ENCODE data around the gene PLCB2. TPM values are rescaled to one million over a fixed set of nuclear protein-coding genes. Genes with fewer than 3 reads are reported as not detected.
A peak's percentile ranks its signal among the peaks of the same experiment; 100 is the strongest.

Gene PLCB2
- polyA plus RNA-seq, 1 donor (not counting 4 experiments of a cell fraction or from before 2014, with no cell fraction given), result 0.73 TPM

- H3K27me3 ChIP-seq (ENCODE audit: control insufficient read depth, extremely low read depth, insufficient read depth, low read length), result no peaks in the 10 kb centered on the region
- no peak overlapping the region for H3K4me3 ChIP-seq (ENCODE audit: control insufficient read depth in 2 of 3, extremely low read depth in 1 of 3, insufficient read depth in 2 of 3, low read depth in 1 of 3, low read length in 3 of 3)
- no peak overlapping the region for H2AFZ ChIP-seq (ENCODE audit: control insufficient read depth, low read length)
- no peaks in the 10 kb centered on the region for H3K9me3 ChIP-seq (ENCODE audit: control insufficient read depth, low read depth, low read length)
- FAIRE-seq (no peak), DNase-seq (ENCODE audit: low read depth, low spot score) (no peak)
- H3K27ac ChIP-seq (ENCODE audit: control insufficient read depth, insufficient read depth, low read length), result no peak overlapping the region
- no peak overlapping the region for H3K9ac ChIP-seq (ENCODE audit: control insufficient read depth, extremely low read depth, insufficient read depth, low read length)
- peaks cover 2% of the 10 kb centered on the region for H3K9me1 ChIP-seq (ENCODE audit: control insufficient read depth, extremely low read depth, insufficient read depth, low read length)
- H3K79me2 ChIP-seq (ENCODE audit: control insufficient read depth, insufficient read depth, low read length), result peaks cover 30% of the 10 kb centered on the region
- H3K4me1 ChIP-seq (ENCODE audit: control insufficient read depth, extremely low read depth, insufficient read depth, low read length), result peaks cover 59% of the 10 kb centered on the region
- H3K4me2 ChIP-seq (ENCODE audit: control insufficient read depth, extremely low read depth, insufficient read depth, low read depth, low read length), result no peak overlapping the region
- TF ChIP-seq CTCF (optimal IDR thresholded peaks at IDR 0.05 in 1 of 3, IDR thresholded peaks at IDR 0.05 in 1 of 3, conservative IDR thresholded peaks at IDR 0.05 in 1 of 3; ENCODE audit: extremely low read depth in 1 of 3, insufficient read depth in 2 of 3, low read length in 3 of 3), result no peak
- TF ChIP-seq EZH2 (IDR thresholded peaks at IDR 0.05; ENCODE audit: low read length), result no peak
- no peaks in the 10 kb centered on the region for H4K20me1 ChIP-seq (ENCODE audit: control insufficient read depth, extremely low read depth, insufficient read depth, low read length)
- dilution Hi-C loops (cut with MboI; ENCODE audit: extremely low pct_ligation_motif_present, low sequenced_read_pairs), result no loop called here
- H3K36me3 ChIP-seq (ENCODE audit: control insufficient read depth in 2 of 2, extremely low read depth in 1 of 2, insufficient read depth in 2 of 2, low read length in 2 of 2), result peaks cover 22 to 39% of the 10 kb centered on the region in 2 experiments
These were observed 27.4 kb upstream of the PLCB2 start for GRCh38 chr15:40334941-40335795.

- Histone ChIP-seq H3K36me3 (ENCODE audit: control insufficient read depth in 2 of 2, extremely low read depth in 1 of 2, insufficient read depth in 2 of 2, low read length in 2 of 2) (peaks cover 22 to 39% of the 10 kb centered on the region in 2 experiments), H3K9ac (ENCODE audit: control insufficient read depth, extremely low read depth, insufficient read depth, low read length) (no peak overlapping the region), H3K9me3 (ENCODE audit: control insufficient read depth, low read depth, low read length) (no peaks in the 10 kb centered on the region), H3K79me2 (ENCODE audit: control insufficient read depth, insufficient read depth, low read length) (peaks cover 24% of the 10 kb centered on the region), H3K9me1 (ENCODE audit: control insufficient read depth, extremely low read depth, insufficient read depth, low read length) (peaks cover 2% of the 10 kb centered on the region), H3K27me3 (ENCODE audit: control insufficient read depth, extremely low read depth, insufficient read depth, low read length) (no peaks in the 10 kb centered on the region), H4K20me1 (ENCODE audit: control insufficient read depth, extremely low read depth, insufficient read depth, low read length) (no peaks in the 10 kb centered on the region), H3K4me1 (ENCODE audit: control insufficient read depth, extremely low read depth, insufficient read depth, low read length) (peaks cover 53% of the 10 kb centered on the region), H3K4me3 (ENCODE audit: control insufficient read depth in 2 of 3, extremely low read depth in 1 of 3, insufficient read depth in 2 of 3, low read depth in 1 of 3, low read length in 3 of 3) (no peak overlapping the region), H2AFZ (ENCODE audit: control insufficient read depth, low read length) (no peak overlapping the region), H3K27ac (ENCODE audit: control insufficient read depth, insufficient read depth, low read length) (peak overlapping the region; percentile 11), H3K4me2 (ENCODE audit: control insufficient read depth, extremely low read depth, insufficient read depth, low read depth, low read length) (no peak overlapping the region)
- DNase-seq (ENCODE audit: low read depth, low spot score) (no peak), FAIRE-seq (no peak)
- dilution Hi-C loops (cut with MboI; ENCODE audit: extremely low pct_ligation_motif_present, low sequenced_read_pairs), result no loop called here
- no peak for TF ChIP-seq CTCF (optimal IDR thresholded peaks at IDR 0.05 in 1 of 3, IDR thresholded peaks at IDR 0.05 in 1 of 3, conservative IDR thresholded peaks at IDR 0.05 in 1 of 3; ENCODE audit: extremely low read depth in 1 of 3, insufficient read depth in 2 of 3, low read length in 3 of 3)
- TF ChIP-seq EZH2 (IDR thresholded peaks at IDR 0.05; ENCODE audit: low read length), result no peak
These were observed 26.8 kb upstream of the PLCB2 start for GRCh38 chr15:40334541-40334940.

Measured in keratinocyte (primary cell).